Stomach (tissue), 9 donors: ENCODE measurements around the gene LTBP4. TPM values are rescaled to one million over a fixed set of nuclear protein-coding genes. Genes with fewer than 3 reads are reported as not detected.

ENCODE experiments used
- DNase-seq, 2 donors: peaks; one replicate each; pipeline versions ENCODE4 v3.0.0 to v3.0.0-alpha.2; 2013 to 2019
- H3K27ac ChIP-seq, 5 donors: fragments of 200-600 bp in 4 of 5; sonication (generic) in 4 of 5; one replicate each; pipeline ENCODE4 v1.5.1; 2013 to 2019; ENCODE audit warnings: mild to moderate bottlenecking in 1 of 5, moderate library complexity in 1 of 5
- H3K27me3 ChIP-seq, 3 donors: fragments of 200-600 bp; sonication (generic); one replicate each; pipeline ENCODE4 v1.5.1; 2017 to 2019; ENCODE audit warnings: mixed run types in 1 of 3
- H3K36me3 ChIP-seq, 4 donors: fragments of 200-600 bp; sonication (generic); 1 replicate in 3 of 4; 2 replicates in 1 of 4; pipeline ENCODE4 v1.5.1; 2016 to 2019
- H3K4me1 ChIP-seq, 4 donors: fragments of 200-600 bp; sonication (generic); one replicate each; pipeline ENCODE4 v1.5.1; 2016 to 2019
- H3K4me3 ChIP-seq, 4 donors: fragments of 200-600 bp; sonication (generic) in 3 of 4; one replicate each; pipeline ENCODE4 v1.5.1; 2016 to 2019; ENCODE audit warnings: mild to moderate bottlenecking in 1 of 4
- H3K9me3 ChIP-seq, 4 donors: fragments of 200-600 bp; sonication (generic); one replicate each; pipeline ENCODE4 v1.5.1; 2016 to 2019
- CTCF ChIP-seq, 7 experiments: fragments of 450-650 bp in 4 of 7; fragments of 200-600 bp in 3 of 7; sonication (generic) in 3 of 7; IDR thresholded peaks; one replicate each; pipeline ENCODE4 v1.5.1; 2016 to 2019; ENCODE audit warnings: antibody characterized with exemption in 7 of 7, control low read depth in 2 of 7, mild to moderate bottlenecking in 1 of 7
- EP300 ChIP-seq: sonication (generic); formaldehyde crosslinking; IDR thresholded peaks from one replicate; pipeline ENCODE4 v1.6.1; 2017; ENCODE audit warnings: antibody characterized with exemption
- POLR2A ChIP-seq, 4 donors: fragments of 450-650 bp; IDR thresholded peaks; one replicate each; pipeline ENCODE4 v1.6.1; 2016; ENCODE audit warnings: antibody characterized with exemption in 4 of 4, control low read depth in 2 of 4, mild to moderate bottlenecking in 1 of 4, moderate library complexity in 1 of 4
- POLR2AphosphoS5 ChIP-seq, 3 donors: sonication (generic); formaldehyde crosslinking; IDR thresholded peaks; one replicate each; pipeline ENCODE4 v1.6.1; 2016; ENCODE audit warnings: antibody characterized with exemption in 3 of 3
- WGBS, 5 donors: extraction: QIAGEN DNeasy Blood & Tissue Kit in 3 of 5; methylation state at CpG; one replicate each; pipeline versions ENCODE4 v1.1.5 to v1.1.7; 2013 to 2018; 5-methylcytosine and 5-hydroxymethylcytosine counted together
- intact Hi-C: fragments of 100-400 bp; cut with DNase I; formaldehyde crosslinking; loops from one replicate; pipeline ENCODE4 v1.15.1; 2023; ENCODE audit warnings: low total_unique reads
- polyA plus RNA-seq, 3 donors: library from polyadenylated mRNA; stranded (reverse); fragments of 200-250 nt; gene quantifications; one replicate each; pipeline ENCODE4 v1.2.3, GENCODE V29; 2013
- total RNA-seq, 5 donors: library from RNA; depleted of rRNA; stranded (reverse); fragments of >200 nt; gene quantifications; one replicate each; pipeline versions ENCODE4 v1.1.0 to v1.2.3, GENCODE V29; 2014 to 2016
- donor health status: healthy with polysubstance abuse.
- donor health status: Bipolar disorder and iron deficiency.
- donor health status: healthy.

The LTBP4 gene
- total and polyA plus RNA-seq, 8 donors = 66.1 to 1,027 (median 139) TPM

GRCh38 chr19:40567040-40567749, 34.0 kb upstream of the LTBP4 start:
- intact Hi-C loops = no loop called here
- Histone ChIP-seq H3K4me3 (peak overlapping the region; percentile 14 to 46 (median 30)), H3K36me3 (no peaks in the 10 kb centered on the region), H3K4me1 (peaks cover 15 to 28% (median 23%) of the 10 kb centered on the region in 4 donors), H3K27me3 (peaks cover 12 to 59% (median 39%) of the 10 kb centered on the region in 3 donors), H3K9me3 (no peaks in the 10 kb centered on the region), H3K27ac (no peak overlapping the region)
- no peak for DNase-seq
- 20 to 29% (median 21%) methylated on average over 14 to 20 of the region's 20 CpGs for WGBS, 5 donors
- TF ChIP-seq POLR2A (IDR thresholded peaks at IDR 0.05) (no peak), POLR2AphosphoS5 (IDR thresholded peaks at IDR 0.05) (no peak), CTCF (IDR thresholded peaks at IDR 0.05) (no peak), EP300 (no peak)

- WGBS, 5 donors = 6 to 18% (median 9%) methylated on average over 26 to 70 of the region's 70 CpGs
- Histone ChIP-seq H3K27me3 (peaks cover 12 to 59% (median 39%) of the 10 kb centered on the region in 3 donors), H3K36me3 (no peaks in the 10 kb centered on the region), H3K27ac (no peak overlapping the region), H3K9me3 (no peaks in the 10 kb centered on the region), H3K4me3 (peak overlapping the region; percentile 14 to 46 (median 30)), H3K4me1 (peaks cover 15 to 28% (median 23%) of the 10 kb centered on the region in 4 donors)
- TF ChIP-seq POLR2A (IDR thresholded peaks at IDR 0.05) (no peak), CTCF (IDR thresholded peaks at IDR 0.05) (no peak), POLR2AphosphoS5 (IDR thresholded peaks at IDR 0.05) (no peak), EP300 (no peak)
- no peak for DNase-seq
- intact Hi-C loops = no loop called here
Measured at GRCh38 chr19:40567750-40568494, 33.2 kb upstream of the LTBP4 start.

GRCh38 chr19:40570313-40571004, 30.7 kb upstream of the LTBP4 start:
- peaks cover 12 to 37% (median 33%) of the 10 kb centered on the region in 3 donors for H3K27me3 ChIP-seq
- H3K4me1 ChIP-seq = peaks cover 15 to 28% (median 23%) of the 10 kb centered on the region in 4 donors
- intact Hi-C loops = no loop called here
- peak overlapping the region in 4 of 5 donors; percentile 34 to 78 (median 60) for H3K27ac ChIP-seq
- WGBS, 5 donors = 0 to 2% (median 1%) methylated on average over 34 to 53 of the region's 53 CpGs
- no peaks in the 10 kb centered on the region for H3K36me3 ChIP-seq
- peak overlapping the region; percentile 30 to 45 (median 42) for H3K4me3 ChIP-seq
- peak; percentile 99 for DNase-seq
- H3K9me3 ChIP-seq = no peaks in the 10 kb centered on the region
- TF ChIP-seq POLR2AphosphoS5 (IDR thresholded peaks at IDR 0.05) = peak in 2 of 3 donors; percentile 47 to 88
- TF ChIP-seq POLR2A (IDR thresholded peaks at IDR 0.05) = no peak
- TF ChIP-seq CTCF (IDR thresholded peaks at IDR 0.05) = peak in 2 of 7 experiments; percentile 14 to 32

GRCh38 chr19:40571005-40571318, 30.2 kb upstream of the LTBP4 start:
- 27 to 35% (median 33%) methylated on average over 3 of the region's 3 CpGs for WGBS, 5 donors
- Histone ChIP-seq H3K4me1 (peaks cover 15 to 31% (median 26%) of the 10 kb centered on the region in 4 donors), H3K27me3 (peaks cover 10 to 32% (median 28%) of the 10 kb centered on the region in 3 donors), H3K9me3 (no peaks in the 10 kb centered on the region), H3K4me3 (peak overlapping the region in 1 of 4 donors; percentile 22), H3K27ac (peak overlapping the region in 3 of 5 donors; percentile 9 to 78 (median 34)), H3K36me3 (no peaks in the 10 kb centered on the region)
- no peak for TF ChIP-seq POLR2A (IDR thresholded peaks at IDR 0.05)
- TF ChIP-seq POLR2AphosphoS5 (IDR thresholded peaks at IDR 0.05) = no peak
- TF ChIP-seq EP300 = no peak
- TF ChIP-seq CTCF (IDR thresholded peaks at IDR 0.05) = no peak
- intact Hi-C loops = no loop called here
- no peak for DNase-seq
